HL-60/S4 treated with retinoic acid at 250 ng/mL for 4 days and 3 days (cell line): ENCODE data around the gene GRB7.

ENCODE experiments used
- in situ Hi-C: fragments of 300-500 bp; cut with MboI; formaldehyde crosslinking; loops from 2 replicates; pipeline ENCODE4 v1.7.0; 2022; ENCODE audit warnings: low sequenced_read_pairs

Gene GRB7

DNA sequence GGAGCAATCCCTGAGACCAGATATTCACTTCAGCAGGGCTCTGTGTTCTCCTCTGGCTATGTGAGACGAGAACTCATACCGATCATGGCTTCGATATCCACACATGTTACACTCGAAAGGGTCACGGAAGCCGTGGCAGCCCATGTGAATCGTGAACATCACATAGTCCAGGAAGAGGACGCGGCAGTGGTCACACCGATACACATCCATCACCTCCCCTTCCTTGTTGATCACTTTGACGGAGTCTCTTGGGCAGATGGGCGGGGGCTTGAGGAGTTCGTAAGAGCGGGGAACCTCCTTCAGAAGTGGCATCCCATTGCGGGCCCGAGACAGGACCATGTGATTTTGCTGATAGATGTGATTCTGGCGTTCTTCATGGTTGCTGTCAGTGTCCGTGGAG, 28.0 kb downstream of the GRB7 start:
- in situ Hi-C loops, result no loop called here

DNA sequence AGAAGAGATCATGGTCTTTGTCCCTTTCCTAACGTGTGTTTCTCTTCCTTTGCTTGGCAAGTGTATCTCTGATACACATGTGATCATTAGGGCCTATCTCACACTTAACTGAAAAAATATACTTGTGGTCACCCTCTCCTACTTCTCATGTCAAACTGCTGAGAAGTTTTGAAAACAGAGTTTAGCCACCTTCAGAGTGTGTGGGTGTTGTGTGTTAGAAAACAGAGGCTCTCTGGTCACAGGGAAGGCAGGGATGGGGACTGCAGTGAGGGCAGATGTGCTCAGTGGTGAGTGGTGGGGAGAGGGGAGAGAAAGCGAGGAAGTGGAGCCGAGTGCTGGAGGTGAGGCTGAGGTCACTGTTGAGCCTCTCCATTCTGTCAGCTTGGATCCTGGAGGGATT, 29.4 kb downstream of the GRB7 start:
- in situ Hi-C loops, result no loop called here

DNA sequence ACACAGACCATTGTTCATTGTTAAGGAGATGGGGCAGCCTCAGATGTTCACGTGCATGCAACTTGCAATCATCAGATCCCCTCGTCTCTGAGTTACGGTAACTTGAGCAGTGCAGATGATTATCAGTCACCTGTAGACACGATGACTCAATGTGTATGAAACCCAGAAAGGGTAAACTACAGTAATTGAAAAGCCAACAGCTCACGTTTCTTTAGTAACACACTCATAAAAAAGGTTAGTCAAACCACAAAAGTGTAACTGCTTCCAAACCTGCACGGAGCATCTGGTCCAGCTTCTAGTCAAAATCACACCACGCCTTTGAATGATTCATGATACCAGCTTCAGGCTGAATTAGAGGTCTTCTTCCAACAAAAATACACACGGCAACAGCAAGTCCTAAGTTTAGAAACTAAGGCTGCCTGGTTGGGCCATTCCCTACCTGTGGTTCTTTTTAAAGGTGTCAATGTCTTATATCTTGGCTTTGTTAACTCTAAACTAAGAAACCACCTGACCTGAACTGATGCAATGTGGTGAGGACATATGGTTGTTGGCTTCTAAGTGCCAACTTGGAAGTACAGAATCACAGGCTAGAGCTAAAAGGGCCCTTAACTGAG, 32.3 kb downstream of the GRB7 start:
- in situ Hi-C loops, result no loop called here

GRCh38 chr17:39772415-39772814, 34.7 kb downstream of the GRB7 start:
- in situ Hi-C loops, result no loop called here

DNA sequence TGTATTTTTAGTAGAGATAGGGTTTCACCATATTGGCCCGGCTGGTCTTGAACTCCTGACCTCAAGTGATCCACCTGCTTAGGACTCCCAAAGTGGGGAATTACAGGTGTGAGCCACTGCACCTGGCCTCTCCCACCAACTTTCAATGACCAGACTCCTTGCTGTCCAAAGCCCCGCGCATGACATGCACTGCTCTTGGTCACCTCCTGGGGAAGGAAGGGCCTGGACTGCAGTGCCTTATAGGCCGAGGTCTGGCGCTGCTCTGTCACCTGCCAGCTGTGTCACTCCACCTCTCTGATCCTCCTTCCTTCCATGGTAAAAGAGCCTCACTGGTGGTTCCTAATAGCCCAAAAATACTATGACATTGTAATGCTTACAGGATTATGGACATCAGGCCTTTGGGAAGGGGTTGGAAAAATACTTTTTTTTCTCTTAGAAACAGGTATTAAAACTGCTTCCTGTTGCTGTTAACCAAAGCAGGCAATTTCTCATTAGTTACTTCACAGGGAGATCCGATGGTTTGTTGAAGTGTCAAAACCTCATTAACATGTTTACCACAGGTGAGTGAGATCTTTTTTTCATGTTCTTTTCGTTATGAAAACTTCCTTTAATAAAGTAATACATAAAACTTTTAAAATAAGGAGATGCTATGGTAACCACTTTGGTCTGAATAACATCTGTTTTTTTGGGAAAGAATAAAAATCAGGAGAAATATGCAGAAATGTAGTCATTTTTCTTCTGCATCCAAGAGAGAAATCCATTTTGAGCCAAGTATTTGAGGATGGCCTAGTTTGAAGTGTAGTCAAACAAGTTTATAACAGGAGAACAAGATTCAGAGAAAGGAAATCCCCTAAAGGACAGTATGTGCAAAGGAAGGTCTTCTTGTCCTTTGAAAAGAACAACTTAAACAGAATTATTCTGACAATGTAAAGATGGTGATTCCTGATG, 35.5 kb downstream of the GRB7 start:
- in situ Hi-C loops, result no loop called here

DNA sequence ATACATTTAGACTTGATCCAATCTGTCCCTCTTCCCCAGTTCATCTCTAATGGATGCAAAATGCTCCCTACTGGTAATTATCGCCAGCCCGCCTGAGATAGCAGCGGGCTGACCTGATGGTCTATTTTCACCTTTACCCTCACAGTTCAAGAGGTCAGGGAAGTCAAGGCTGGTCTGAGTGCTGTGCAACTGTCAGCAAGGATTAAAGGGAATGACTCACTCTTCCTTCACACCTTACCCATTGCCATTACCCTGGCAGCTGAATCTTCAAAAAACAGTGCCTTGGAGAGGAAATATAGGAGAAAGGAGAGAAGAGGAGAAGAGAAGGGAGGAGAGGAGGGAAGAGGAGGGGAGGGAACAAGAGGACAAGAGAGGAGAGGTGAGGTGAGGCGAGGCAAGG, 36.3 kb downstream of the GRB7 start:
- in situ Hi-C loops, result no loop called here

DNA sequence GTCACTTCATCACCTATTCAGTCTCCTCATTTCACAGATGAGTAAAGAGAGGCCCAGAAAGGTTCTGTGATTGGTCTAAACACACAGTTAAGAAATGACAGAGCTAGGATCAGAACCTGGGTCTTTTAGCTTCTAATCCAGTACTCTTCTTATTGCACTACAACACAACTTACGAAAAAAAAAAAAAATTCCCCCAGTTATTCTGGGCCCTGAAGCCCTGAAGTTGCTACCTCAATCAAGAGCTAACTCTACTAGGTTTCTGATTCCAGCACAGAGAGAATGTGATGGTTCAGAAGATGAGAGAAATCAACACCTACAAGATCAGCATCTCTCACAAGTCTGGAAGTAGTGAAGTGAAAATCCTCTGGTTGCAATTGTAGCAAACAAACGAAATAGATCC, 37.3 kb downstream of the GRB7 start:
- in situ Hi-C loops, result no loop called here

DNA sequence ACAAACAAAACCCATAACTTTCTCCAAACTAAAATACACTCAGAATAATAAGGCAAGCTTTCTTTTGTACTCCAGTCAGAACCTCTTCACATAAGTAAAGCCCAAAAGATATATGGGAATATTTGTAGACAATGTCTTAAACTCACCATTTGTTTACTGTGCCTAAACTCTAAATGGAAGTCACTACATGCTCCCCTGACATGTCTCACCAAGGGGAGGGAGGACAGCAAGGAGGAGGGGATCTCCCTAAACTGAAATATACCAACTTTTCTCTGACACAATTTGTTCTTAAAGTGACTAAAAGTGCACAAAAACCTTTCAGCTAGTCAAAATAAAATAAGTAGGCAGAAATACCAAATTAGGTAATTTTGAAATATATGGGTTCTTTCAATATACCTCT, 38.5 kb downstream of the GRB7 start:
- in situ Hi-C loops, result no loop called here

DNA sequence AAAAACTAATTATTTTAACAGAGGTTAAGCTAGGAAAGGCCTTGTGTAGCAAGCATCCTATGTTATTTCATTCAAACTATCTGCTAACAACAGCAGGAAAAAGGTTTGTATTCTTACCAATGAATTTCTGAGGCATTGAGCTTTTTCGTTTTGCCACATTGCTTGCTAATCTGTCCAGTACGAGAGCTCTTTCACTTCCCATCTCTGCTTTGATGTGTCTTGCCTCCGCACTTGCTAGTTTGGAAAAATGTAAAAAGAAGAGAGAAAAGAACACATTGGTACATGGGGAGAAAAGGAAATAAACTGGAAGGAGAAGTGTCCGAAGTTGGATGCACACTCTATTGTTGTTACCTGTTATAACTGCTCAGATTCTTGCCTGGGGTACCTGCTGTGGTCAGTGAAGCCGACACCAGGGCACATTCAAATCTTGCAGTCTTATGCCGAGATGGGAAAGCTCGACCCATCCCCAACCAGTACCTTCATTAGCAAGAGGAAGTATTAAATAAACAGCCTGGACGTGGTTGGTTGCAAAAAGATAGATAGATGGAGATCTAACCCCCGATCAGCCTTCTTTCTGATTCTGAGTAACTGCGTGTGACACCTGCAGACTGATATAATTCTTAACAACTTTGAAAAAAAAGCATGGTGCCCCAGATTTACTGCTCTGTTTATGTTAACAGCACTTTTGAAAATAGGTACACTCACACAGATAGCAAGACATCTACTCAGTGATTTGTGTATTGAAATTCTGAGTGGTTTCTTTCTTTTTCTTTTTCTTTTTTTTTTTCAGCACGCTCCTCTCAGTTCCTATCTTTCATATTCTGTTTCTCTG, 40.0 kb downstream of the GRB7 start:
- in situ Hi-C loops, result no loop called here

DNA sequence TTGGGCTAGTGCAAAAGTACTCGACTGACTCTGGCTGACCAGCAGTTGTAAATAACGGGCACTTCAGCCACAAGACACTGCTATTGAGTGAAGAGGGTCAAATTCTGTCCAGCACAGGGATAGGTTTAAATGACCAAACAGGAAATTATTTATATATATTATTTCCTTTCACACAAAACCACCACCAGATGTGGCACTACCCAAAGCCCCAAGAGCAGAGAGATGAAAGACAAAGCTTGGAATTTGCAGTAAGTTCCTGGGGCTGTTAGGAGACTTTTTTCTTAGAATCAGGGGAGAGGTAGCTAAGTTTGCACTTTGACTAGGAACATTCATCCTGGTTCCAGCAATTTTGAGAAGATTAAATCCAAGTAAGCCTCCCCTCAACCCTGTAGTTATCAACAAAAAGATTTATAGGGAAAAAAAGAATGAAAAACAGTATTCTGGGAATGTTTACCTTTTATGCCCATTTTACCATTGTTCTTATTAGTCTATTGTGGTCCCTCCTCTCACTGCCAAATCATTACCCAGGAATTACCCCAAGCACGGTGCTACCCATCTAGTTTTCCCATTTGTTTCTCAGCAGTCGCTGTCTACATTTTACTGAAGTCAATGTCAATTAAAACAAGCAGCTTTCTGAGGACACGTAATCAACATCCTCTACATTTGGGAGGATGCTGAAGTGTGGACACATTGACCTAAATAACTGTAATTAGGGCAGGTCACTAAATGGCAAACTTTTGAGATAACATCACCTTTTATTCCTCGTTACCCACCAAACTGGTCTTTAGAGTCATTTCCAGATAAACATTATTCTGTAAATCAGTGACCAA, 43.5 kb downstream of the GRB7 start:
- in situ Hi-C loops, result no loop called here

DNA sequence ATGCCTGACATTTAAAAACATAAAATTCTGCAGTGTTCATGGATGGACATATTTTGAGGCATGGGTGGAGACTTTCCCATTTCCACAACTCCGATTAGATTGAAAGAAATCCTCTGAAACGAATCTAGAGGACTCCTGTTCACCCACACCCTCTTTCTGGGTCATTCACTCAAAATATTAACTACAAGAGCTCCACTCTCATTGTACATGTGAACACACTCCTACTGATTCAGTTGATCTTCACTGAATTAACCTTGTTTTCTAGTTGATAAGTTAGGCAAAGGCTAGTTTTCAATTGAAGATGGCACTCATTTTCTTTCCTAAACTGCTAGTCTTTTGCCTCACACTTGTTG, 44.1 kb downstream of the GRB7 start:
- in situ Hi-C loops, result no loop called here

- in situ Hi-C loops, result no loop called here
Measured at GRCh38 chr17:39782481-39782880, 44.7 kb downstream of the GRB7 start.

DNA sequence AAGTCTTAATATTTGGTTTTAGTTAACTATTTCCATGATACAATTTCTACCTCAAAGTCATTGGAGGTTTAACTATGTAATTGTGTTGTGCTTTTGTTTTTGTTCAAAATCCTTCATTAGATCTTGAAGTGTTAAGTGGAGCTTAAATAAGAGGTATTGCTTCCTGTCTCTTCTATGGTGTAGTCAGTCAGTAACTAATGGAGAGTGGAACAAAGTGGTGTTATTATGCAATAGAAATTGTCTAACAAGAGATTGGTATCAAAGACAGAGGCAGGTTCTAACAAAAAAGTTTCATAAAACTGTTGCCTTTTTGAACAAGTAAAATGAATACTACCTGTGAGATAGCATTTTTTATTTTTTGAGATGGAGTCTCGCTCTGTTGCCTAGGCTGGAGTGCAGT, 45.2 kb downstream of the GRB7 start:
- in situ Hi-C loops, result no loop called here

DNA sequence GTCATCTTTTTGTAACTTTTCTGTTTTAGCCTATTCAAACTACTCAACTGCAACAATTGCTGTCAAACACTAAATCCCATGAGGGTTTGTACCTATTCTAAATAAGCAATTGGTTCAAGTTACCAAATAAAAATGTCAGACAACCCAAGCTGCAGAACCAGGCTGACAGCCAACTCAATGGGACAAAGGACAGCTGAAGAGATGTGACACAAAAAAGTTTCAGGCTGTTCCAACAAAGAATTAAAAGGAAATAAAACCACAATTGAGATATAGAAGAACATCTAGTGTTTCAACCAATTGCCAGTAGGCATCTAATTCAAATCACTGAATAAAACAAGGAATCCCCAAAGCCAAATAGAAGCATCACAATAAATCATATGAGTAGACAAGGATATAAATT, 49.3 kb downstream of the GRB7 start:
- in situ Hi-C loops, result no loop called here

GRCh38 chr17:39787743-39788484, 50.2 kb downstream of the GRB7 start:
- in situ Hi-C loops, result no loop called here

DNA sequence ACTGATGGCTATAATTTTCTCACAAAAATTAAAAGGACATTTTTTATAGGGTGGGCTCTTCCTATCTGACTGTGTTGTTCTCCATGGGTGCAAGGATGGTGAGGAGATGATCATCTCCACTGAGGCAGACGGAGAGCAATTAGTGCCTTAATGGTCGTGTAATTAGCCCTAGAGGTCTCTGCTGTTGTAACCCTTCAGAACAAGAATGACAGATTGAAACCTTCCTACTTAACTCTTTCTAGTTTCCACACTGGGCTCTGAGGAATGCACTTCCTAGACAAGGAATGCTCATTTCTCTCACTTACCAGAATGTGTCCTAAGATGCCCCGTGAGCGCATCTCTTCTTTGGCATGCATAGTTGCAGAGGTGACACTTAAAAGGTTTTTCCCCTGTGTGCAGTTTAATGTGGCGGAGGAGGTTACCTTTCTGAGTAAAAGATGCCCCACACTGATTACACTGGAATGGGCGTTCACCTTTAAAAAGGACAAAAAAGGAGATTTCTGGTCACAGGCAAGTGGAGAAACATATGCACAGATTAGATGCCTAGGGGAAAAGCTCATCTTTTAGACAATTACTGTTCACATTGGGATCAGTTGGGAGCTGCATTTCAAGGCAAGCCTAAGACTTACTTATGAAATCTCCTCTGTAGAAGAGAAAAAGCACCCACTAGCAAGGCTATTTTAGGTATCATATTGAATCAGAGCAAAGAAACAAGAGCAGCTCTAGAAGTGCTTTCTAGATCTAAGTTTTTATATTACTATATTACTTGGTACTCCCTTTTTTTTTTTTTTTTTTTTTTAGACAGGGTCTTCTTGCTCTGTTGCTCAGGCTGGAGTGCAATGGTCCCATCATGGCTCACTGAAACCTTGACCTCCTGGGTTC, 53.6 kb downstream of the GRB7 start:
- in situ Hi-C loops, result no loop called here

GRCh38 chr17:39792526-39793221, 54.9 kb downstream of the GRB7 start:
- in situ Hi-C loops, result no loop called here

GRCh38 chr17:39793301-39793872, 55.6 kb downstream of the GRB7 start:
- in situ Hi-C loops, result no loop called here
